Heart right ventricle (tissue), 16 donors: ENCODE data around the gene IQCF5. TPM values are rescaled to one million over a fixed set of nuclear protein-coding genes. Genes with fewer than 3 reads are reported as not detected.

ENCODE experiments used
- ATAC-seq, 8 donors: fragments of 200-7000 bp; cut with Tn5 transposase; one replicate each; pipeline ENCODE4 v1.9.1; 2020; ENCODE audit warnings: mild to moderate bottlenecking in 8 of 8, moderate library complexity in 8 of 8, moderate number of reproducible peaks in 1 of 8
- DNase-seq, 2 donors: peaks; one replicate each; pipeline ENCODE4 v3.0.0-alpha.2; 2020
- H3K27ac ChIP-seq, 10 donors: fragments of 200-600 bp; sonication (generic) in 2 of 10; one replicate each; pipeline versions ENCODE4 v1.5.0 to v1.8.0; 2020 to 2022; ENCODE audit warnings: mild to moderate bottlenecking in 3 of 10
- H3K27me3 ChIP-seq, 7 donors: fragments of 200-600 bp; one replicate each; pipeline ENCODE4 v1.8.0; 2021 to 2022; ENCODE audit warnings: mild to moderate bottlenecking in 2 of 7
- H3K36me3 ChIP-seq, 9 donors: fragments of 200-600 bp; sonication (generic) in 1 of 9; one replicate each; pipeline versions ENCODE4 v1.5.0 to v1.8.0; 2020 to 2022; ENCODE audit warnings: mild to moderate bottlenecking in 2 of 9
- H3K4me1 ChIP-seq, 9 donors: fragments of 200-600 bp; sonication (generic) in 1 of 9; one replicate each; pipeline versions ENCODE4 v1.5.0 to v1.8.0; 2020 to 2022; ENCODE audit warnings: mild to moderate bottlenecking in 4 of 9
- H3K4me3 ChIP-seq, 10 donors: fragments of 200-600 bp; sonication (generic) in 2 of 10; one replicate each; pipeline versions ENCODE4 v1.5.0 to v1.8.0; 2020 to 2022; ENCODE audit warnings: mild to moderate bottlenecking in 7 of 10, moderate library complexity in 2 of 10
- H3K9me3 ChIP-seq, 11 donors: fragments of 200-600 bp in 10 of 11; sonication (generic) in 2 of 11; one replicate each; pipeline versions ENCODE4 v1.5.0 to v1.8.0; 2013 to 2022; ENCODE audit warnings: mild to moderate bottlenecking in 2 of 11, control low read depth in 1 of 11, moderate library complexity in 1 of 11
- CTCF ChIP-seq, 9 donors: fragments of 200-600 bp; sonication (generic) in 2 of 9; IDR thresholded peaks; one replicate each; pipeline versions ENCODE4 v1.5.0 to v1.8.0; 2021 to 2022; ENCODE audit warnings: antibody characterized with exemption in 9 of 9, mild to moderate bottlenecking in 5 of 9, moderate library complexity in 1 of 9
- WGBS, 2 donors: extraction: QIAGEN DNeasy Blood & Tissue Kit; methylation state at CpG; one replicate each; pipeline ENCODE4 v1.1.7; 2013; ENCODE audit warnings: inconsistent platforms in 1 of 2; 5-methylcytosine and 5-hydroxymethylcytosine counted together
- intact Hi-C, 10 donors: fragments of 100-400 bp; cut with DNase I; formaldehyde crosslinking; loops; one replicate each; pipeline versions ENCODE4 v1.11.1 to v1.14.2; 2022
- polyA plus RNA-seq, 2 donors: library from polyadenylated mRNA; stranded (reverse); fragments of 200-250 nt; gene quantifications; one replicate each; pipeline ENCODE4 v1.2.3, GENCODE V29; 2013
- total RNA-seq, 10 donors: library from RNA; stranded (reverse); fragmentation: NEBNext Ultra II Directional in 3 of 10; extraction: Animal tissue kit (Norgen Biotek cat#: 25700) in 3 of 10; gene quantifications; one replicate each; pipeline versions ENCODE4 v1.2.1 to v1.2.4, GENCODE V29; 2021 to 2023
- donor health status: Arrhythmogenic right ventricular cardiomyopathy.
- donor health status: ischemic (EF 13 %, LVEDD 7.1; RV severe dilation, severe dysfunction).
- donor health status: healthy with polysubstance abuse.
- donor health status: DM: no; HTN: yes; CAD: no.
- donor health status: DM: no; HTN: no; CAD: no.
- donor health status: ischemic (EF 25% LVEDD 6.9; RV normal size, moderate dysfunction).
- donor health status: ischemic (EF 25% LVEDD 5.7; RV mildly dilated, moderate dysfunction).
- donor health status: healthy.
- donor health status: DM: yes; HTN: yes; CAD: no.
- donor health status: Ischemic cardiomyopathy.
- donor health status: ischemic (EF 35%, LVEDD 5.7; RV mildly dilated, moderate dysfunction).
- donor health status: nonischemic (EF 11% LVEDD 7.7; RV severe dilation, severe dysfunction).
- donor health status: DM: yes; HTN: yes; CAD: no.
- donor health status: PGD.
- donor health status: ischemic (EF 29% LVEDD 5.4; RV normal size, mild dysfunction).
- donor health status: nonischemic (EF 23%, LVEDD 6.1; RV moderate dilation, normal function).

Gene IQCF5
- total and polyA plus RNA-seq, 12 donors, result not detected

DNA sequence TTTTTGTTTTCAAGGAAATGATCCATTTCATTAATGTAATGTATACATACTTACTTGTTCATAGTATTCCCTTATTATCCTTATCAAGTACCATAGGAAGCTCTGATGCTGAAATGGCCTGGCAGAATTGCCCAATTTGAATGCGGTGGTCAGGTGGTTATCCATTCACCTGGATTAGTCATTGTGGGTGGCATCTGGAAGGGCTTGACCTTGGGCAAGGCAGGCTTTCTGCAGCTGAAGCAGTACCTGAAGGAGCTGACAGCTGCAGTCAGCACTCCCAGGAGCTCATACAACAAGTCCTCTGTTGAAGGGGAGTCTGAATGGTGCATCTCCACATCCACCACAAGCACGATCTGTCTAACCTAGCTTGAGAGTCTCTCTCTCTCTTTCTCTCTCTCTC is 12.2 kb upstream of the IQCF5 start:
- no peak for TF ChIP-seq CTCF (IDR thresholded peaks at IDR 0.05)
- DNase-seq, result no peak

GRCh38 chr3:51886447-51886846 is 11.0 kb upstream of the IQCF5 start:
- no peak for TF ChIP-seq CTCF (IDR thresholded peaks at IDR 0.05)
- Histone ChIP-seq H3K4me1 (no peaks in the 10 kb centered on the region), H3K9me3 (no peaks in the 10 kb centered on the region), H3K4me3 (no peak overlapping the region), H3K36me3 (no peaks in the 10 kb centered on the region), H3K27me3 (peaks cover 0 to 9% (median 4%) of the 10 kb centered on the region in 7 donors), H3K27ac (no peak overlapping the region)
- ATAC-seq (no peak), DNase-seq (no peak)
- intact Hi-C loops, result no loop called here

More for the DNA sequence above, 12.2 kb upstream of the IQCF5 start:
- WGBS, 2 donors, result 62 to 70% methylated on average over 2 of the region's 2 CpGs
- intact Hi-C loops, result no loop called here
- H3K4me1 ChIP-seq, result no peaks in the 10 kb centered on the region
- no peak overlapping the region for H3K27ac ChIP-seq
- H3K27me3 ChIP-seq, result peaks cover 0 to 10% (median 7%) of the 10 kb centered on the region in 7 donors
- no peak for ATAC-seq
- no peak overlapping the region for H3K4me3 ChIP-seq
- H3K9me3 ChIP-seq, result no peaks in the 10 kb centered on the region
- H3K36me3 ChIP-seq, result no peaks in the 10 kb centered on the region

GRCh38 chr3:51879937-51880336 is 4.5 kb upstream of the IQCF5 start:
- H3K9me3 ChIP-seq, result no peaks in the 10 kb centered on the region
- H3K4me1 ChIP-seq, result no peaks in the 10 kb centered on the region
- no peak for TF ChIP-seq CTCF (IDR thresholded peaks at IDR 0.05)
- no peaks in the 10 kb centered on the region for H3K36me3 ChIP-seq
- H3K27me3 ChIP-seq, result peaks cover 0 to 28% (median 8%) of the 10 kb centered on the region in 7 donors
- H3K4me3 ChIP-seq, result no peak overlapping the region
- no peak for DNase-seq
- H3K27ac ChIP-seq, result no peak overlapping the region
- no peak for ATAC-seq
- WGBS, 2 donors, result 34 to 39% methylated on average over 2 of the region's 2 CpGs
- intact Hi-C loops, result no loop called here

- no peak for ATAC-seq
- no peaks in the 10 kb centered on the region for H3K4me1 ChIP-seq
- peaks cover 0 to 44% (median 7%) of the 10 kb centered on the region in 7 donors for H3K27me3 ChIP-seq
- no peak overlapping the region for H3K27ac ChIP-seq
- H3K36me3 ChIP-seq, result no peaks in the 10 kb centered on the region
- intact Hi-C loops, result no loop called here
- H3K4me3 ChIP-seq, result no peak overlapping the region
- H3K9me3 ChIP-seq, result no peaks in the 10 kb centered on the region
- WGBS, 2 donors, result 22 to 32% methylated on average over 6 of the region's 6 CpGs
- DNase-seq, result no peak
- TF ChIP-seq CTCF (IDR thresholded peaks at IDR 0.05), result no peak
Observed at GRCh38 chr3:51876186-51876585, 785 bp upstream of the IQCF5 start.
